Endodermal cell (in vitro differentiated cells): ENCODE data around the gene RBM25. TPM values are rescaled to one million over a fixed set of nuclear protein-coding genes. Genes with fewer than 3 reads are reported as not detected.
A peak's percentile ranks its signal among the peaks of the same experiment; 100 is the strongest.

Source experiments
- DNase-seq: peaks from one replicate; pipeline ENCODE4 v3.0.0-alpha.2; 2017
- H3K27ac ChIP-seq: 2 replicates; pipeline ENCODE4 v1.5.1; 2013; ENCODE audit warnings: mild to moderate bottlenecking, low read depth, low read length, moderate library complexity
- H3K27me3 ChIP-seq: 2 replicates; pipeline ENCODE4 v1.6.1; 2013; ENCODE audit warnings: mild to moderate bottlenecking, low read length, moderate library complexity; ENCODE audit not compliant: insufficient read depth, control insufficient read depth, poor library complexity, severe bottlenecking
- H3K36me3 ChIP-seq: 2 replicates; pipeline ENCODE4 v1.7.0; 2013; ENCODE audit warnings: mild to moderate bottlenecking, low read length, moderate library complexity; ENCODE audit not compliant: control insufficient read depth, insufficient read depth
- H3K4me1 ChIP-seq: one replicate; pipeline ENCODE4 v1.7.0; 2013; ENCODE audit warnings: low read length; ENCODE audit not compliant: control insufficient read depth, insufficient read depth
- H3K4me3 ChIP-seq: 2 replicates; pipeline ENCODE4 v1.5.1; 2013; ENCODE audit warnings: mild to moderate bottlenecking, low read length, moderate library complexity
- H3K9ac ChIP-seq: 2 replicates; pipeline ENCODE4 v1.6.1; 2013; ENCODE audit warnings: mild to moderate bottlenecking, low read length, moderate library complexity; ENCODE audit not compliant: poor library complexity, severe bottlenecking; ENCODE audit errors: extremely low read depth
- H3K9me3 ChIP-seq: 2 replicates; pipeline ENCODE4 v1.6.1; 2013; ENCODE audit warnings: mild to moderate bottlenecking, low read length, moderate library complexity; ENCODE audit not compliant: control insufficient read depth
- H3K27ac Mint-ChIP-seq: 2 replicates; pipeline ENCODE4 v1.8.0; 2020; ENCODE audit warnings: mixed read lengths
- H3K27me3 Mint-ChIP-seq: 2 replicates; pipeline ENCODE4 v1.8.0; 2021; ENCODE audit warnings: mild to moderate bottlenecking, mixed read lengths; ENCODE audit not compliant: insufficient read depth
- H3K36me3 Mint-ChIP-seq: 2 replicates; pipeline ENCODE4 v1.8.0; 2020; ENCODE audit warnings: low read depth, mixed read lengths
- H3K4me1 Mint-ChIP-seq: 2 replicates; pipeline ENCODE4 v1.8.0; 2020; ENCODE audit warnings: mixed read lengths
- H3K4me3 Mint-ChIP-seq: 2 replicates; pipeline ENCODE4 v1.8.0; 2020; ENCODE audit warnings: mild to moderate bottlenecking, moderate library complexity, mixed read lengths
- H3K9me3 Mint-ChIP-seq: 2 replicates; pipeline ENCODE4 v1.8.0; 2020; ENCODE audit warnings: mild to moderate bottlenecking, mixed read lengths
- CTCF ChIP-seq: fragments of 200-600 bp; sonication (generic); conservative IDR thresholded peaks from 2 replicates; pipeline ENCODE4 v1.5.0; 2021; ENCODE audit warnings: antibody characterized with exemption, mild to moderate bottlenecking
- WGBS, 2 experiments: methylation state at CpG; one replicate each; pipeline versions ENCODE4 v1.1.5 to v1.1.7; 2013; ENCODE audit warnings: missing lambda C conversion rate in 2 of 2, mixed read lengths in 1 of 2; ENCODE audit not compliant: insufficient coverage in 1 of 2, insufficient read length in 1 of 2; 5-methylcytosine and 5-hydroxymethylcytosine counted together
- total RNA-seq, 2 donors: library from RNA; stranded (reverse); fragmentation: NEBNext Ultra II Directional in 1 of 2; extraction: Animal tissue kit (Norgen Biotek cat#: 25700) in 1 of 2; gene quantifications; 2 replicates in 1 of 2; 3 replicates in 1 of 2; pipeline ENCODE4 v1.2.1, GENCODE V29; 2021

The RBM25 gene
- total RNA-seq, 2 donors from 2014 or later = 132 to 164 TPM

- WGBS, 2 experiments = 64% methylated on average over 1 of the region's 1 CpG; no CpG with 5 or more reads in 1 of the 2 experiments
- Histone ChIP-seq H3K27ac (no peak overlapping the region), H3K9ac (no peak overlapping the region), H3K9me3 (no peaks in the 10 kb centered on the region), H3K27me3 (no peaks in the 10 kb centered on the region), H3K4me3 (no peak overlapping the region), H3K4me1 (no peaks in the 10 kb centered on the region), H3K36me3 (peaks cover 2% of the 10 kb centered on the region)
- no peak for DNase-seq
- no peak for TF ChIP-seq CTCF
- H3K9me3 Mint-ChIP-seq = no peaks in the 10 kb centered on the region
- no peak overlapping the region for H3K4me3 Mint-ChIP-seq
- no peaks in the 10 kb centered on the region for H3K36me3 Mint-ChIP-seq
- H3K4me1 Mint-ChIP-seq = peaks cover 7% of the 10 kb centered on the region
- H3K27ac Mint-ChIP-seq = no peak overlapping the region
- no peaks in the 10 kb centered on the region for H3K27me3 Mint-ChIP-seq
Observed at GRCh38 chr14:73055251-73055650, 3.1 kb upstream of the RBM25 start.

GRCh38 chr14:73057944-73058223, 450 bp upstream of the RBM25 start:
- no peak for DNase-seq
- Mint-ChIP-seq H3K36me3 (peaks cover 22% of the 10 kb centered on the region), H3K4me1 (peaks cover 22% of the 10 kb centered on the region), H3K4me3 (no peak overlapping the region), H3K9me3 (no peaks in the 10 kb centered on the region), H3K27me3 (no peaks in the 10 kb centered on the region), H3K27ac (no peak overlapping the region)
- Histone ChIP-seq H3K9ac (peak overlapping the region; percentile 95), H3K4me3 (peak overlapping the region; percentile 96), H3K27ac (peak overlapping the region; percentile 94), H3K27me3 (no peaks in the 10 kb centered on the region), H3K4me1 (no peaks in the 10 kb centered on the region), H3K9me3 (no peaks in the 10 kb centered on the region), H3K36me3 (peaks cover 27% of the 10 kb centered on the region)
- no peak for TF ChIP-seq CTCF
- 4 to 13% methylated on average over 3 to 8 of the region's 8 CpGs for WGBS, 2 experiments

- H3K9me3 ChIP-seq = no peaks in the 10 kb centered on the region
- Mint-ChIP-seq H3K27ac (no peak overlapping the region), H3K27me3 (no peaks in the 10 kb centered on the region), H3K4me1 (peaks cover 22% of the 10 kb centered on the region), H3K4me3 (no peak overlapping the region), H3K36me3 (peaks cover 31% of the 10 kb centered on the region), H3K9me3 (no peaks in the 10 kb centered on the region)
- H3K36me3 ChIP-seq = peaks cover 36% of the 10 kb centered on the region
- peak overlapping the region; percentile 96 for H3K4me3 ChIP-seq
- TF ChIP-seq CTCF = no peak
- H3K9ac ChIP-seq = peak overlapping the region; percentile 95
- H3K27me3 ChIP-seq = no peaks in the 10 kb centered on the region
- no peaks in the 10 kb centered on the region for H3K4me1 ChIP-seq
- H3K27ac ChIP-seq = peak overlapping the region; percentile 94
- DNase-seq = peak; percentile 65
- WGBS, 2 experiments = 0 to 2% methylated on average over 18 to 27 of the region's 27 CpGs
Observed at GRCh38 chr14:73058922-73059673, 764 bp downstream of the RBM25 start.
